KMS-11 (cell line): Measurements from ENCODE around the gene UBE4A.
"Not testable (repeated sequence)": the region's sequence is repeated elsewhere in the genome, so short reads cannot be mapped to it uniquely, and the experiment has no call there.

ENCODE experiments used
- H2AFZ ChIP-seq: fragments of 200-600 bp; sonication (generic); 2 replicates; pipeline ENCODE4 v1.6.1; 2016; ENCODE audit warnings: antibody characterized with exemption, mixed run types, low read depth
- H3K27ac ChIP-seq: fragments of 200-600 bp; sonication (generic); 2 replicates; pipeline ENCODE4 v1.6.1; 2016; ENCODE audit warnings: mild to moderate bottlenecking, mixed run types
- H3K27me3 ChIP-seq: fragments of 200-600 bp; sonication (generic); 2 replicates; pipeline ENCODE4 v1.6.1; 2017; ENCODE audit warnings: mild to moderate bottlenecking, low read depth, mixed run types, moderate library complexity; ENCODE audit not compliant: insufficient read depth
- H3K36me3 ChIP-seq: fragments of 200-600 bp; sonication (generic); 2 replicates; pipeline ENCODE4 v1.6.1; 2017; ENCODE audit warnings: mild to moderate bottlenecking, mixed run types; ENCODE audit not compliant: insufficient read depth
- H3K4me1 ChIP-seq: fragments of 200-600 bp; sonication (generic); 2 replicates; pipeline ENCODE4 v1.6.1; 2016; ENCODE audit warnings: mild to moderate bottlenecking, low read depth, mixed run types; ENCODE audit not compliant: poor library complexity, severe bottlenecking
- H3K4me2 ChIP-seq: fragments of 200-600 bp; sonication (generic); 2 replicates; pipeline ENCODE4 v1.7.0; 2016; ENCODE audit warnings: mild to moderate bottlenecking, mixed run types
- H3K4me3 ChIP-seq: fragments of 200-600 bp; sonication (generic); IDR thresholded peaks from 2 replicates; pipeline ENCODE4 v1.6.1; 2017; ENCODE audit warnings: low read depth, low read length, mixed read lengths; ENCODE audit not compliant: insufficient read depth
- H3K79me2 ChIP-seq: fragments of 200-600 bp; sonication (generic); 2 replicates; pipeline ENCODE4 v1.6.1; 2016; ENCODE audit warnings: low read depth, mixed run types; ENCODE audit not compliant: insufficient read depth
- H3K9ac ChIP-seq: fragments of 200-600 bp; sonication (generic); 2 replicates; pipeline ENCODE4 v1.6.1; 2016; ENCODE audit warnings: mild to moderate bottlenecking, mixed run types
- H4K20me1 ChIP-seq: fragments of 200-600 bp; sonication (generic); 2 replicates; pipeline ENCODE4 v1.6.1; 2016; ENCODE audit warnings: mild to moderate bottlenecking, mixed run types; ENCODE audit not compliant: insufficient read depth
- CTCF ChIP-seq: fragments of 200-600 bp; sonication (generic); conservative IDR thresholded peaks from 2 replicates; pipeline ENCODE4 v1.6.1; 2017; ENCODE audit warnings: low read depth, mild to moderate bottlenecking, antibody characterized with exemption, low read length, moderate library complexity, mixed read lengths

UBE4A gene

GRCh38 chr11:118415062-118415738, 55.8 kb downstream of the UBE4A start:
- no peak overlapping the region for H3K9ac ChIP-seq
- H3K79me2 ChIP-seq = no peaks in the 10 kb centered on the region
- H3K36me3 ChIP-seq = no peaks in the 10 kb centered on the region
- H3K27ac ChIP-seq = no peak overlapping the region
- H3K27me3 ChIP-seq = no peaks in the 10 kb centered on the region
- H4K20me1 ChIP-seq = no peaks in the 10 kb centered on the region
- no peak overlapping the region for H3K4me3 ChIP-seq
- TF ChIP-seq CTCF = no peak
- no peak overlapping the region for H3K4me2 ChIP-seq
- H3K4me1 ChIP-seq = peaks cover 9% of the 10 kb centered on the region
- no peak overlapping the region for H2AFZ ChIP-seq

GRCh38 chr11:118415739-118416068, 56.3 kb downstream of the UBE4A start:
- Histone ChIP-seq H3K36me3 (no peaks in the 10 kb centered on the region), H3K27me3 (no peaks in the 10 kb centered on the region), H3K4me3 (no peak overlapping the region), H4K20me1 (no peaks in the 10 kb centered on the region), H3K4me1 (peaks cover 9% of the 10 kb centered on the region), H2AFZ (no peak overlapping the region), H3K9ac (no peak overlapping the region), H3K27ac (no peak overlapping the region), H3K4me2 (no peak overlapping the region), H3K79me2 (no peaks in the 10 kb centered on the region)
- no peak for TF ChIP-seq CTCF

- H3K4me1 ChIP-seq, H3K36me3 ChIP-seq, H2AFZ ChIP-seq, H3K4me2 ChIP-seq, H3K27me3 ChIP-seq, H3K27ac ChIP-seq, H3K4me3 ChIP-seq, H4K20me1 ChIP-seq, H3K9ac ChIP-seq, H3K79me2 ChIP-seq: not testable (repeated sequence)
Measured at GRCh38 chr11:118416900-118417299, 57.5 kb downstream of the UBE4A start.

- Histone ChIP-seq H3K9ac (no peak overlapping the region), H2AFZ (no peak overlapping the region), H3K4me2 (no peak overlapping the region), H3K4me1 (peaks cover 5% of the 10 kb centered on the region), H4K20me1 (no peaks in the 10 kb centered on the region), H3K27ac (no peak overlapping the region), H3K4me3 (no peak overlapping the region), H3K79me2 (no peaks in the 10 kb centered on the region), H3K27me3 (no peaks in the 10 kb centered on the region), H3K36me3 (no peaks in the 10 kb centered on the region)
- TF ChIP-seq CTCF = no peak
Measured at GRCh38 chr11:118417801-118418200, 58.4 kb downstream of the UBE4A start.

GRCh38 chr11:118418766-118419165, 59.4 kb downstream of the UBE4A start:
- Histone ChIP-seq H3K4me2 (no peak overlapping the region), H3K9ac (no peak overlapping the region), H3K79me2 (no peaks in the 10 kb centered on the region), H2AFZ (no peak overlapping the region), H4K20me1 (no peaks in the 10 kb centered on the region), H3K4me3 (no peak overlapping the region), H3K27me3 (no peaks in the 10 kb centered on the region), H3K4me1 (peaks cover 5% of the 10 kb centered on the region), H3K27ac (no peak overlapping the region), H3K36me3 (no peaks in the 10 kb centered on the region)
- TF ChIP-seq CTCF = no peak
